Calu3 (cell line): ENCODE data around the gene SLC16A14. TPM values are rescaled to one million over a fixed set of nuclear protein-coding genes. Genes with fewer than 3 reads are reported as not detected.

Source experiments
- BruUV-seq: library from RNA; stranded (reverse); fragments of 400-500 nt; replicated peaks from 2 replicates; lab custom pipeline; 2021; lab: Mats Ljungman, UMichigan
- CTCF ChIA-PET: fragments of 300-600 bp; sonication (Branson Sonifier 250); formaldehyde crosslinking; loops from one replicate; lab custom pipeline; 2022; ENCODE audit warnings: antibody characterized with exemption; lab: Charles Lee
- DNase-seq: peaks from one replicate; pipeline ENCODE4 v3.0.0; 2022
- H3K27ac Mint-ChIP-seq: one replicate; pipeline ENCODE4 v1.8.0; 2022; ENCODE audit warnings: mixed read lengths; ENCODE audit not compliant: unreplicated experiment
- H3K27me3 Mint-ChIP-seq: one replicate; pipeline ENCODE4 v1.8.0; 2022; ENCODE audit warnings: mixed read lengths; ENCODE audit not compliant: unreplicated experiment
- H3K36me3 Mint-ChIP-seq: one replicate; pipeline ENCODE4 v1.8.0; 2022; ENCODE audit warnings: mild to moderate bottlenecking, moderate library complexity, mixed read lengths; ENCODE audit not compliant: insufficient read depth, unreplicated experiment
- H3K4me1 Mint-ChIP-seq: one replicate; pipeline ENCODE4 v1.8.0; 2022; ENCODE audit warnings: mild to moderate bottlenecking, low read depth, mixed read lengths; ENCODE audit not compliant: unreplicated experiment
- H3K4me3 Mint-ChIP-seq: one replicate; pipeline ENCODE4 v1.8.0; 2022; ENCODE audit warnings: mild to moderate bottlenecking, low read depth, moderate library complexity, mixed read lengths; ENCODE audit not compliant: unreplicated experiment
- H3K9me3 Mint-ChIP-seq: one replicate; pipeline ENCODE4 v1.8.0; 2022; ENCODE audit warnings: low read depth, mixed read lengths; ENCODE audit not compliant: unreplicated experiment
- intact Hi-C: fragments of 100-400 bp; cut with micrococcal nuclease; formaldehyde crosslinking; loops from one replicate; pipeline ENCODE4 v1.10.0; 2022; ENCODE audit not compliant: unreplicated experiment
- total RNA-seq: library from RNA; stranded (reverse); gene quantifications from 2 replicates; pipeline ENCODE4 v1.2.3, GENCODE V29; 2022
- TF ChIP-seq, protein P1 (sequence below): fragments of 200-600 bp; IDR thresholded peaks from one replicate; pipeline ENCODE4 v1.8.0; 2022; ENCODE audit warnings: antibody characterized with exemption; ENCODE audit not compliant: unreplicated experiment

Gene SLC16A14
- total RNA-seq, 1 experiment from 2014 or later, result 5.5 TPM

- TF ChIP-seq, protein P1, sequence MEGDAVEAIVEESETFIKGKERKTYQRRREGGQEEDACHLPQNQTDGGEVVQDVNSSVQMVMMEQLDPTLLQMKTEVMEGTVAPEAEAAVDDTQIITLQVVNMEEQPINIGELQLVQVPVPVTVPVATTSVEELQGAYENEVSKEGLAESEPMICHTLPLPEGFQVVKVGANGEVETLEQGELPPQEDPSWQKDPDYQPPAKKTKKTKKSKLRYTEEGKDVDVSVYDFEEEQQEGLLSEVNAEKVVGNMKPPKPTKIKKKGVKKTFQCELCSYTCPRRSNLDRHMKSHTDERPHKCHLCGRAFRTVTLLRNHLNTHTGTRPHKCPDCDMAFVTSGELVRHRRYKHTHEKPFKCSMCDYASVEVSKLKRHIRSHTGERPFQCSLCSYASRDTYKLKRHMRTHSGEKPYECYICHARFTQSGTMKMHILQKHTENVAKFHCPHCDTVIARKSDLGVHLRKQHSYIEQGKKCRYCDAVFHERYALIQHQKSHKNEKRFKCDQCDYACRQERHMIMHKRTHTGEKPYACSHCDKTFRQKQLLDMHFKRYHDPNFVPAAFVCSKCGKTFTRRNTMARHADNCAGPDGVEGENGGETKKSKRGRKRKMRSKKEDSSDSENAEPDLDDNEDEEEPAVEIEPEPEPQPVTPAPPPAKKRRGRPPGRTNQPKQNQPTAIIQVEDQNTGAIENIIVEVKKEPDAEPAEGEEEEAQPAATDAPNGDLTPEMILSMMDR, result no peak
- Mint-ChIP-seq H3K27me3 (peaks cover 4% of the 10 kb centered on the region), H3K9me3 (peaks cover 7% of the 10 kb centered on the region), H3K27ac (no peak overlapping the region), H3K4me3 (no peak overlapping the region), H3K36me3 (no peaks in the 10 kb centered on the region), H3K4me1 (no peaks in the 10 kb centered on the region)
- no TSS peak for BruUV-seq
- intact Hi-C loops, result no loop called here
- DNase-seq, result no peak
- CTCF ChIA-PET, result no interaction called here
Measured at GRCh38 chr2:230097424-230097823, 28.7 kb upstream of the SLC16A14 start.

- Mint-ChIP-seq H3K27me3 (peaks cover 25% of the 10 kb centered on the region), H3K4me1 (no peaks in the 10 kb centered on the region), H3K27ac (no peak overlapping the region), H3K9me3 (peaks cover 2% of the 10 kb centered on the region), H3K36me3 (no peaks in the 10 kb centered on the region), H3K4me3 (no peak overlapping the region)
- TF ChIP-seq, protein P1, result no peak
- DNase-seq, result no peak
- CTCF ChIA-PET, result interaction anchor here (0.9 kb wide), 1 partner anchor 9 kb away, joined by 5 read pairs; no protein-coding TSS in a partner anchor
- no TSS peak for BruUV-seq
- intact Hi-C loops, result no loop called here
Measured at GRCh38 chr2:230090967-230091366, 22.2 kb upstream of the SLC16A14 start.

DNA sequence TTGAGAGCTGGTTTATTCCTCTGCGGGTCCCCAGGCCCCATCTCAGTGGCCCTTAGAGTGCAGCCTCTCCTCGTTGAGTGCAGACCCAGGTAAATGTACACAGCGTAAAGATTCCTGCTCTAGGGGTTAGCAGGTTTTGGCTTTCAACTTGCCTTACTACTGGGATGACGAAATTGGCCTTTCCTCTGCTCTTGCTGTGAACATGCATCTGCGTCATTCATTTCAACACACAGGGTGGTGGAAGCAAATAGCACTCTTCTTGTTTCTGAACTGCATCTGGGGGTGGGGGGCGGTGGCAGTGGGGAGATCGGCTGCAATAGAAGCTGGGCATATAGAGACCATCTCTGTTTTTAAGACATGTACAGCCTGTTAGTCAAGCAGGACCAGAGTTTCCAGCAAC, 16.5 kb upstream of the SLC16A14 start:
- Mint-ChIP-seq H3K27me3 (no peaks in the 10 kb centered on the region), H3K9me3 (no peaks in the 10 kb centered on the region), H3K36me3 (no peaks in the 10 kb centered on the region), H3K4me1 (no peaks in the 10 kb centered on the region), H3K27ac (no peak overlapping the region), H3K4me3 (no peak overlapping the region)
- CTCF ChIA-PET, result no interaction called here
- TF ChIP-seq, protein P1, result no peak
- no TSS peak for BruUV-seq
- DNase-seq, result no peak
- intact Hi-C loops, result no loop called here

- CTCF ChIA-PET, result interaction anchor here (0.6 to 1.3 kb wide), 2 partner anchors 10 to 1359 kb away, joined by 3 to 5 read pairs; no protein-coding TSS in a partner anchor
- Mint-ChIP-seq H3K27ac (no peak overlapping the region), H3K36me3 (no peaks in the 10 kb centered on the region), H3K4me3 (no peak overlapping the region), H3K4me1 (peaks cover 10% of the 10 kb centered on the region), H3K9me3 (peaks cover 3% of the 10 kb centered on the region), H3K27me3 (peaks cover 11% of the 10 kb centered on the region)
- BruUV-seq, result no TSS peak
- TF ChIP-seq, protein P1, result no peak
- no peak for DNase-seq
- intact Hi-C loops, result no loop called here
Measured at GRCh38 chr2:230077851-230078547, 9.3 kb upstream of the SLC16A14 start.
